ENCODE data around the gene NDUFAF7. TPM values are rescaled to one million over a fixed set of nuclear protein-coding genes. Genes with fewer than 3 reads are reported as not detected.

Gene NDUFAF7
- total and polyA plus RNA-seq, 7 donors, result 6.7 to 35.0 (median 26.7) TPM

DNA sequence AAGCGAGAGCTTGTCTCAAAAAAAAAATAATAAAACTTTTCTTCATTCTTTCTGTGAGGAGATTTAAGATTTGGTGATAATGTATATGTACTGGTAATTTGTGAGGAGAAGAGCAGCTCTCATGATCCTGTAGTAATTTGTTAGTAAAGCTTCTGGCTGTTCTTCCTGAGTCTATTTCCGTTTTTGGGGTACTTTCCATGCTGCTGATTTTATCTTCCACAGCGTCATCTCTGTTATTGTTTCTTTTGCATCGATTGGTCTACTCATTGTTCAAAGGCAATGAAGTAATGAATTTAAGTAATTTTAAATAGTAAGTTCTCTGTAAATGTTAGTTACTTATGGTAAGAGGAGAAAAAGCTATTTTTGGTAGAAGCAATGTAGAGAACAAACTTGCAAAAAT, 12.0 kb downstream of the NDUFAF7 start:
- Histone ChIP-seq H3K4me1 (no peaks in the 10 kb centered on the region), H3K27me3 (no peaks in the 10 kb centered on the region), H3K9me3 (no peaks in the 10 kb centered on the region), H3K27ac (no peak overlapping the region), H3K4me3 (no peak overlapping the region), H3K36me3 (peaks cover 5 to 99% (median 18%) of the 10 kb centered on the region in 4 donors)
- intact Hi-C loops (cut with DNase I), result no loop called here
- TF ChIP-seq, protein P1, sequence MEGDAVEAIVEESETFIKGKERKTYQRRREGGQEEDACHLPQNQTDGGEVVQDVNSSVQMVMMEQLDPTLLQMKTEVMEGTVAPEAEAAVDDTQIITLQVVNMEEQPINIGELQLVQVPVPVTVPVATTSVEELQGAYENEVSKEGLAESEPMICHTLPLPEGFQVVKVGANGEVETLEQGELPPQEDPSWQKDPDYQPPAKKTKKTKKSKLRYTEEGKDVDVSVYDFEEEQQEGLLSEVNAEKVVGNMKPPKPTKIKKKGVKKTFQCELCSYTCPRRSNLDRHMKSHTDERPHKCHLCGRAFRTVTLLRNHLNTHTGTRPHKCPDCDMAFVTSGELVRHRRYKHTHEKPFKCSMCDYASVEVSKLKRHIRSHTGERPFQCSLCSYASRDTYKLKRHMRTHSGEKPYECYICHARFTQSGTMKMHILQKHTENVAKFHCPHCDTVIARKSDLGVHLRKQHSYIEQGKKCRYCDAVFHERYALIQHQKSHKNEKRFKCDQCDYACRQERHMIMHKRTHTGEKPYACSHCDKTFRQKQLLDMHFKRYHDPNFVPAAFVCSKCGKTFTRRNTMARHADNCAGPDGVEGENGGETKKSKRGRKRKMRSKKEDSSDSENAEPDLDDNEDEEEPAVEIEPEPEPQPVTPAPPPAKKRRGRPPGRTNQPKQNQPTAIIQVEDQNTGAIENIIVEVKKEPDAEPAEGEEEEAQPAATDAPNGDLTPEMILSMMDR (IDR thresholded peaks at IDR 0.05), result no peak
- TF ChIP-seq POLR2A (IDR thresholded peaks at IDR 0.05) (no peak), POLR2AphosphoS5 (IDR thresholded peaks at IDR 0.05) (no peak), EP300 (IDR thresholded peaks at IDR 0.05) (no peak)
- DNase-seq, result no peak
- 92 to 93% methylated on average over 4 of the region's 4 CpGs for WGBS, 2 donors

DNA sequence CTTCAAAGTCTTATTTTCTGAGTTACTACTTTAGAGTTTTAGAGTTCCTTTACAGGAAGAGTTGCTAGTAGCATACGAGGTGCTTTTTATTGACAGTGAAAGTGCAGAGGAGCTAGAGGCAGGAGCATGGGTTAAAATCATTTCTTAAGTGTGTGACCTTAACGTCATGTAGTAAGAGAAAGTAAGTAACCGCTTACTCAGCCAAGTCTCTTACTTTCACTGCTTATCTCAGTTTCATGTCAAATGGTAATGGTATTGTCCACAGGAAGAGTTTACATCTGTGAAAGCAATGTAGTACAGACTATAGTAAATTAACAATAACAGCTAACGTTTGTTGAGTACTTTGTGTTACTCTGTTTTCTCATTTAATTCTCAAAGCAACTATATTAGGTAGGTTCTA, 12.6 kb downstream of the NDUFAF7 start:
- Histone ChIP-seq H3K4me3 (no peak overlapping the region), H3K27me3 (no peaks in the 10 kb centered on the region), H3K4me1 (no peaks in the 10 kb centered on the region), H3K27ac (no peak overlapping the region), H3K36me3 (peaks cover 5 to 99% (median 21%) of the 10 kb centered on the region in 4 donors), H3K9me3 (no peaks in the 10 kb centered on the region)
- intact Hi-C loops (cut with DNase I), result no loop called here
- DNase-seq, result no peak
- TF ChIP-seq POLR2A (IDR thresholded peaks at IDR 0.05) (no peak), POLR2AphosphoS5 (IDR thresholded peaks at IDR 0.05) (no peak), EP300 (IDR thresholded peaks at IDR 0.05) (no peak)
- TF ChIP-seq, protein P1 (IDR thresholded peaks at IDR 0.05), result no peak
- 77% methylated on average over 4 of the region's 4 CpGs for WGBS, 2 donors

DNA sequence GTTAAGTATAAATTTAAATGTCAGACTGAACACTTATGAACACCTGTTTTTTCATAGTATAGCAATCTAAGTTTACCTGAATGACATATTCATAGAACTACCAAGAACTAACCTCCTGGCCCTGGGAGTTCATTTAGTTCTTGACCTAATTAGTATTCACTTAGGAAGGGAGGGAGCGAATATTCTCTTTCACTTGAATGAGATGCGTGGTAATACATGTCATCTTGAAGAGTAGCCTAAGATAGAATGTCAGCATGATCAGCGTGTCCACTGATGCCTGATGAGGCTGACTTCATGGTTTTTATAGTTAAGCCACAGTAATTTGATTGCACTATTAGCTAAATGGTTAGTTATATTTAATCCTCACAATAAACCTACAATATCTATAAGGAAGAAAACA, 13.3 kb downstream of the NDUFAF7 start:
- TF ChIP-seq POLR2AphosphoS5 (IDR thresholded peaks at IDR 0.05), result no peak
- TF ChIP-seq, protein P1 (IDR thresholded peaks at IDR 0.05), result no peak

DNA sequence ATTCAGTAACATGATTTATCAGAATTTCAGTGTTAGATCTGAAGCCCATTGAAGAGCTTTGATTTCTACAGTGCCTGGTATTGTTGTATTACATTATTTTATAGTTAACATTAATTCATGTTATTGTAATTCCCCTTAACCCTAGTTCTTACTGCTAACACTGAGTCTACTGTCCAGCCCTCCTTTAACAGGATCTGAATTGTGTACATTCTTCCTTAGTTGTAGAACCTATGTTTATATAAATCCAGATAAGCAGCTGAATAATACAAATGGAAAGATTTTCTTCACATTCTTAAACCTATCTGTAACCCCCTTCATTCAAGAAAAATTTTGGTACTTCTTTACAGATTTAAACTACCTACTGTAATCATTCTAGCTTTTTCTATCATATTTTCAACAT, 14.7 kb downstream of the NDUFAF7 start:
- TF ChIP-seq EP300 (IDR thresholded peaks at IDR 0.05), result no peak
- TF ChIP-seq, protein P1 (IDR thresholded peaks at IDR 0.05), result no peak
- Histone ChIP-seq H3K27me3 (no peaks in the 10 kb centered on the region), H3K4me1 (no peaks in the 10 kb centered on the region), H3K9me3 (no peaks in the 10 kb centered on the region), H3K4me3 (no peak overlapping the region), H3K36me3 (peaks cover 7 to 97% (median 23%) of the 10 kb centered on the region in 4 donors), H3K27ac (no peak overlapping the region)
- intact Hi-C loops (cut with DNase I), result no loop called here
- no peak for DNase-seq

More for the DNA sequence above, 13.3 kb downstream of the NDUFAF7 start:
- Histone ChIP-seq H3K27me3 (no peaks in the 10 kb centered on the region), H3K4me3 (no peak overlapping the region), H3K27ac (no peak overlapping the region), H3K4me1 (no peaks in the 10 kb centered on the region), H3K36me3 (peaks cover 5 to 99% (median 23%) of the 10 kb centered on the region in 4 donors), H3K9me3 (no peaks in the 10 kb centered on the region)
- intact Hi-C loops (cut with DNase I), result no loop called here
- 95 to 96% methylated on average over 3 of the region's 3 CpGs for WGBS, 2 donors
- no peak for DNase-seq

Data from sigmoid colon (tissue), 7 donors.